ENCODE measurements around the gene ABCA8. TPM values are rescaled to one million over a fixed set of nuclear protein-coding genes. Genes with fewer than 3 reads are reported as not detected.

Gene ABCA8
- total RNA-seq, 1 donor from 2014 or later: 34.1 TPM

- Mint-ChIP-seq H3K4me1 (ENCODE audit: unreplicated experiment) (peaks cover 2% of the 10 kb centered on the region), H3K9me3 (ENCODE audit: unreplicated experiment) (no peaks in the 10 kb centered on the region), H3K27ac (ENCODE audit: unreplicated experiment) (no peak overlapping the region), H3K36me3 (ENCODE audit: unreplicated experiment) (no peaks in the 10 kb centered on the region), H3K4me3 (ENCODE audit: unreplicated experiment) (no peak overlapping the region), H3K27me3 (ENCODE audit: unreplicated experiment) (peaks cover 11% of the 10 kb centered on the region)
- no peak for TF ChIP-seq CTCF (IDR thresholded peaks at IDR 0.05)
- no peak for DNase-seq (ENCODE audit: extremely low spot score, unreplicated experiment)
Measured at GRCh38 chr17:68850749-68851510, 104.3 kb downstream of the ABCA8 start.

- H3K4me1 Mint-ChIP-seq (ENCODE audit: unreplicated experiment): peaks cover 2% of the 10 kb centered on the region
- no peak overlapping the region for H3K27ac Mint-ChIP-seq (ENCODE audit: unreplicated experiment)
- no peak overlapping the region for H3K4me3 Mint-ChIP-seq (ENCODE audit: unreplicated experiment)
- no peak for TF ChIP-seq CTCF (IDR thresholded peaks at IDR 0.05)
- peaks cover 11% of the 10 kb centered on the region for H3K27me3 Mint-ChIP-seq (ENCODE audit: unreplicated experiment)
- H3K36me3 Mint-ChIP-seq (ENCODE audit: unreplicated experiment): no peaks in the 10 kb centered on the region
- no peak for DNase-seq (ENCODE audit: extremely low spot score, unreplicated experiment)
- H3K9me3 Mint-ChIP-seq (ENCODE audit: unreplicated experiment): no peaks in the 10 kb centered on the region
Measured at GRCh38 chr17:68849673-68850610, 105.2 kb downstream of the ABCA8 start.

- Mint-ChIP-seq H3K27me3 (ENCODE audit: unreplicated experiment) (peaks cover 15% of the 10 kb centered on the region), H3K36me3 (ENCODE audit: unreplicated experiment) (no peaks in the 10 kb centered on the region), H3K4me1 (ENCODE audit: unreplicated experiment) (peaks cover 2% of the 10 kb centered on the region), H3K4me3 (ENCODE audit: unreplicated experiment) (no peak overlapping the region), H3K27ac (ENCODE audit: unreplicated experiment) (no peak overlapping the region), H3K9me3 (ENCODE audit: unreplicated experiment) (no peaks in the 10 kb centered on the region)
- DNase-seq (ENCODE audit: extremely low spot score, unreplicated experiment): no peak
- no peak for TF ChIP-seq CTCF (IDR thresholded peaks at IDR 0.05)
Measured at GRCh38 chr17:68847711-68848110, 107.5 kb downstream of the ABCA8 start.

- Mint-ChIP-seq H3K36me3 (ENCODE audit: unreplicated experiment) (no peaks in the 10 kb centered on the region), H3K4me3 (ENCODE audit: unreplicated experiment) (no peak overlapping the region), H3K9me3 (ENCODE audit: unreplicated experiment) (no peaks in the 10 kb centered on the region), H3K27ac (ENCODE audit: unreplicated experiment) (no peak overlapping the region), H3K4me1 (ENCODE audit: unreplicated experiment) (no peaks in the 10 kb centered on the region), H3K27me3 (ENCODE audit: unreplicated experiment) (peaks cover 6% of the 10 kb centered on the region)
- no peak for TF ChIP-seq CTCF (IDR thresholded peaks at IDR 0.05)
- no peak for DNase-seq (ENCODE audit: extremely low spot score, unreplicated experiment)
Measured at GRCh38 chr17:68843522-68843921, 111.7 kb downstream of the ABCA8 start.

- H3K4me1 Mint-ChIP-seq (ENCODE audit: unreplicated experiment): peaks cover 6% of the 10 kb centered on the region
- peaks cover 4% of the 10 kb centered on the region for H3K27me3 Mint-ChIP-seq (ENCODE audit: unreplicated experiment)
- no peak overlapping the region for H3K27ac Mint-ChIP-seq (ENCODE audit: unreplicated experiment)
- H3K36me3 Mint-ChIP-seq (ENCODE audit: unreplicated experiment): no peaks in the 10 kb centered on the region
- H3K9me3 Mint-ChIP-seq (ENCODE audit: unreplicated experiment): no peaks in the 10 kb centered on the region
- no peak for DNase-seq (ENCODE audit: extremely low spot score, unreplicated experiment)
- H3K4me3 Mint-ChIP-seq (ENCODE audit: unreplicated experiment): no peak overlapping the region
- TF ChIP-seq CTCF (IDR thresholded peaks at IDR 0.05): no peak
Measured at GRCh38 chr17:68840073-68840472, 115.1 kb downstream of the ABCA8 start.

Measured in osteocyte (in vitro differentiated cells).